Esophagus muscularis mucosa (tissue), 4 donors: ENCODE data around the gene C1D. TPM values are rescaled to one million over a fixed set of nuclear protein-coding genes. Genes with fewer than 3 reads are reported as not detected.

Experiments used
- DNase-seq: peaks from one replicate; pipeline ENCODE4 v3.0.0-alpha.2; 2017; ENCODE audit errors: extremely low spot score
- H3K27ac ChIP-seq, 4 donors: fragments of 200-600 bp; sonication (generic); replicated peaks in 1 of 4; 1 replicate in 3 of 4; 2 replicates in 1 of 4; pipeline ENCODE4 v1.5.1; 2016 to 2019; ENCODE audit warnings: mild to moderate bottlenecking in 1 of 4
- H3K27me3 ChIP-seq, 4 donors: fragments of 200-600 bp; sonication (generic); one replicate each; pipeline versions ENCODE4 v1.5.1 to v1.6.0; 2016 to 2019
- H3K36me3 ChIP-seq, 4 donors: fragments of 200-600 bp; sonication (generic); one replicate each; pipeline ENCODE4 v1.5.1; 2016 to 2019
- H3K4me1 ChIP-seq, 4 donors: fragments of 200-600 bp; sonication (generic); one replicate each; pipeline ENCODE4 v1.5.1; 2016 to 2019
- H3K4me3 ChIP-seq, 4 donors: fragments of 200-600 bp; sonication (generic); 1 replicate in 2 of 4; 2 replicates in 2 of 4; pipeline ENCODE4 v1.5.1; 2016 to 2019; ENCODE audit warnings: mild to moderate bottlenecking in 4 of 4, moderate library complexity in 1 of 4
- H3K9me3 ChIP-seq, 4 donors: fragments of 200-600 bp; sonication (generic); 1 replicate in 3 of 4; 2 replicates in 1 of 4; pipeline ENCODE4 v1.5.1; 2016 to 2019
- EP300 ChIP-seq: sonication (generic); formaldehyde crosslinking; IDR thresholded peaks from one replicate; pipeline ENCODE4 v1.6.1; 2017; ENCODE audit warnings: antibody characterized with exemption
- POLR2A ChIP-seq: fragments of 450-650 bp; IDR thresholded peaks from one replicate; pipeline ENCODE4 v1.6.1; 2017; ENCODE audit warnings: antibody characterized with exemption, moderate library complexity, mild to moderate bottlenecking, low read depth
- POLR2AphosphoS5 ChIP-seq, 2 donors: sonication (generic); formaldehyde crosslinking; IDR thresholded peaks; one replicate each; pipeline ENCODE4 v1.6.1; 2017; ENCODE audit warnings: antibody characterized with exemption in 2 of 2
- WGBS: methylation state at CpG from one replicate; pipeline ENCODE4 v1.1.5; 2018; 5-methylcytosine and 5-hydroxymethylcytosine counted together
- intact Hi-C: fragments of 100-400 bp; cut with DNase I; formaldehyde crosslinking; loops from one replicate; pipeline ENCODE4 v1.15.1; 2023
- total RNA-seq, 4 donors: library from RNA; depleted of rRNA; stranded (reverse); fragments of >200 nt; gene quantifications; one replicate each; pipeline versions ENCODE4 v1.1.0 to v1.2.1, GENCODE V29; 2016
- TF ChIP-seq, protein P1 (sequence below), 3 experiments: fragments of 200-600 bp in 2 of 3; fragments of 450-650 bp in 1 of 3; sonication (generic) in 2 of 3; IDR thresholded peaks; one replicate each; pipeline ENCODE4 v1.5.1; 2017 to 2019; ENCODE audit warnings: antibody characterized with exemption in 3 of 3, mild to moderate bottlenecking in 2 of 3, moderate library complexity in 1 of 3

C1D gene
- total RNA-seq, 4 donors from 2014 or later = 19.7 to 41.1 (median 30.8) TPM

DNA sequence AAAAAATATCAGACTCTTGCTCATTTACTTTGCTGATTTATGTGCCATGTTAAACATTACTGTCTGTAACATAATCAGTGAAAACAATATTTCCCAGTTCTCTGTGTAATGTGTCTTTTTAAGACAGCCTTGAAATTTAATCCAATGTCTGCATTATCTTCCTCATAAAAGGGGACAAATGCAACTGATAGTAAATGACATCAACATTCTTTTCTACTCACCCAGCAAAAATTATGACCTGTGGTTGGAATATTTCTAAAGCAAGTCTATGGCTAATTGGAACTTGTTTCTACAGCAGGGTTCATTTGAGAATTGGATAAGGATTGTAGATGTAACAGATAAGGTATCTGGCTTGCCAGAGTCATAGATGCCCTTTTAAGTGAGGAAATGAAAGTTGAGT is 34.8 kb downstream of the C1D start:
- H3K4me1 ChIP-seq = peaks cover 0 to 5% (median 5%) of the 10 kb centered on the region in 4 donors
- intact Hi-C loops = no loop called here
- no peaks in the 10 kb centered on the region for H3K36me3 ChIP-seq
- H3K9me3 ChIP-seq = no peaks in the 10 kb centered on the region
- DNase-seq = no peak
- no peaks in the 10 kb centered on the region for H3K27me3 ChIP-seq
- no peak overlapping the region for H3K4me3 ChIP-seq
- no peak overlapping the region for H3K27ac ChIP-seq
- no peak for TF ChIP-seq EP300
- TF ChIP-seq POLR2A = no peak
- no peak for TF ChIP-seq POLR2AphosphoS5 (IDR thresholded peaks at IDR 0.05)
- TF ChIP-seq, protein P1, sequence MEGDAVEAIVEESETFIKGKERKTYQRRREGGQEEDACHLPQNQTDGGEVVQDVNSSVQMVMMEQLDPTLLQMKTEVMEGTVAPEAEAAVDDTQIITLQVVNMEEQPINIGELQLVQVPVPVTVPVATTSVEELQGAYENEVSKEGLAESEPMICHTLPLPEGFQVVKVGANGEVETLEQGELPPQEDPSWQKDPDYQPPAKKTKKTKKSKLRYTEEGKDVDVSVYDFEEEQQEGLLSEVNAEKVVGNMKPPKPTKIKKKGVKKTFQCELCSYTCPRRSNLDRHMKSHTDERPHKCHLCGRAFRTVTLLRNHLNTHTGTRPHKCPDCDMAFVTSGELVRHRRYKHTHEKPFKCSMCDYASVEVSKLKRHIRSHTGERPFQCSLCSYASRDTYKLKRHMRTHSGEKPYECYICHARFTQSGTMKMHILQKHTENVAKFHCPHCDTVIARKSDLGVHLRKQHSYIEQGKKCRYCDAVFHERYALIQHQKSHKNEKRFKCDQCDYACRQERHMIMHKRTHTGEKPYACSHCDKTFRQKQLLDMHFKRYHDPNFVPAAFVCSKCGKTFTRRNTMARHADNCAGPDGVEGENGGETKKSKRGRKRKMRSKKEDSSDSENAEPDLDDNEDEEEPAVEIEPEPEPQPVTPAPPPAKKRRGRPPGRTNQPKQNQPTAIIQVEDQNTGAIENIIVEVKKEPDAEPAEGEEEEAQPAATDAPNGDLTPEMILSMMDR (IDR thresholded peaks at IDR 0.05) = no peak

- DNase-seq = no peak
- WGBS = 95% methylated on average over 20 of the region's 22 CpGs
- Histone ChIP-seq H3K36me3 (no peaks in the 10 kb centered on the region), H3K4me3 (no peak overlapping the region), H3K9me3 (no peaks in the 10 kb centered on the region), H3K27me3 (no peaks in the 10 kb centered on the region), H3K27ac (no peak overlapping the region), H3K4me1 (no peaks in the 10 kb centered on the region)
- TF ChIP-seq POLR2A = no peak
- no peak for TF ChIP-seq EP300
- TF ChIP-seq, protein P1 (IDR thresholded peaks at IDR 0.05) = no peak
- intact Hi-C loops = no loop called here
Observed at GRCh38 chr2:68024450-68024849, 38.4 kb downstream of the C1D start.

GRCh38 chr2:68023904-68024303 is 38.9 kb downstream of the C1D start:
- Histone ChIP-seq H3K9me3 (no peaks in the 10 kb centered on the region), H3K27me3 (no peaks in the 10 kb centered on the region), H3K4me1 (no peaks in the 10 kb centered on the region), H3K4me3 (no peak overlapping the region), H3K36me3 (no peaks in the 10 kb centered on the region), H3K27ac (no peak overlapping the region)
- intact Hi-C loops = no loop called here
- DNase-seq = no peak
- TF ChIP-seq POLR2A = no peak
- no peak for TF ChIP-seq EP300
- TF ChIP-seq, protein P1 (IDR thresholded peaks at IDR 0.05) = no peak
- TF ChIP-seq POLR2AphosphoS5 (IDR thresholded peaks at IDR 0.05) = no peak
- WGBS = 100% methylated on average over 4 of the region's 16 CpGs

- no peaks in the 10 kb centered on the region for H3K9me3 ChIP-seq
- no peaks in the 10 kb centered on the region for H3K27me3 ChIP-seq
- DNase-seq = no peak
- WGBS = 86% methylated on average over 4 of the region's 4 CpGs
- no peak overlapping the region for H3K27ac ChIP-seq
- TF ChIP-seq EP300 = no peak
- TF ChIP-seq, protein P1 (IDR thresholded peaks at IDR 0.05) = no peak
- TF ChIP-seq POLR2AphosphoS5 (IDR thresholded peaks at IDR 0.05) = no peak
- TF ChIP-seq POLR2A = no peak
- no peak overlapping the region for H3K4me3 ChIP-seq
- H3K4me1 ChIP-seq = no peaks in the 10 kb centered on the region
- H3K36me3 ChIP-seq = no peaks in the 10 kb centered on the region
- intact Hi-C loops = no loop called here
Observed at GRCh38 chr2:68018727-68019126, 44.1 kb downstream of the C1D start.

DNA sequence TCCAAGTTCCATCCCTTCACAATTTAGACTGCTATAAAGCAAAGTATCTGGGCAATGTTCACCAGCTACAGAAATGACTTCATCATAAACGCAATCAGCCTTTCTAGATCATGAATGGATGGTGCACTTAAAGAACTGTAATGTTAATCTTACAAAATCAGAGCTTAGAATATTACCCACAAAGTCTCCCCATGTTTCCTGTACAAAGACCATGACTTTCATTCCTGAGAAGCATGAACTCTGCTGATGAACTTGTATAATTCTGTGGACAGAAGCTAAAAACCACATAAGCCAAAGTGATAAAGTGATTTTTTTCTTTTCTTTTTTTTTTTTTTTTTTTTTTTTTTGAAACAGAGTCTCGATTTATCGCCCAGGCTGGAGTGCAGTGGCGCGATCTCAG is 53.3 kb downstream of the C1D start:
- WGBS = 70% methylated on average over 5 of the region's 5 CpGs
- no peaks in the 10 kb centered on the region for H3K27me3 ChIP-seq
- H3K4me3 ChIP-seq = no peak overlapping the region
- peaks cover 0 to 4% (median 2%) of the 10 kb centered on the region in 4 donors for H3K9me3 ChIP-seq
- no peaks in the 10 kb centered on the region for H3K36me3 ChIP-seq
- no peak for DNase-seq
- intact Hi-C loops = no loop called here
- TF ChIP-seq EP300 = no peak
- no peak for TF ChIP-seq POLR2A
- TF ChIP-seq, protein P1 (IDR thresholded peaks at IDR 0.05) = no peak
- TF ChIP-seq POLR2AphosphoS5 (IDR thresholded peaks at IDR 0.05) = no peak
- H3K4me1 ChIP-seq = no peaks in the 10 kb centered on the region
- no peak overlapping the region for H3K27ac ChIP-seq
